HuH-7 (cell line): ENCODE measurements around the gene MARS1.
"Not testable (repeated sequence)": the region's sequence is repeated elsewhere in the genome, so short reads cannot be mapped to it uniquely, and the experiment has no call there.

ENCODE experiments used
- DNase-seq: peaks from one replicate; pipeline ENCODE4 v3.0.0; 2011; ENCODE audit warnings: low spot score

The MARS1 gene

GRCh38 chr12:57495051-57495701 is 7.3 kb downstream of the MARS1 start:
- DNase-seq = not testable (repeated sequence)

GRCh38 chr12:57496822-57497221 is 9.0 kb downstream of the MARS1 start:
- no peak for DNase-seq

GRCh38 chr12:57497223-57498131 is 9.6 kb downstream of the MARS1 start:
- DNase-seq = no peak

GRCh38 chr12:57498132-57498502 is 10.2 kb downstream of the MARS1 start:
- no peak for DNase-seq

- DNase-seq = no peak
Observed at GRCh38 chr12:57498571-57498970, 10.7 kb downstream of the MARS1 start.

GRCh38 chr12:57500213-57500612 is 12.3 kb downstream of the MARS1 start:
- DNase-seq = no peak

GRCh38 chr12:57502311-57502969 is 14.6 kb downstream of the MARS1 start:
- not testable (repeated sequence) for DNase-seq

- not testable (repeated sequence) for DNase-seq
Observed at GRCh38 chr12:57506541-57506940, 18.7 kb downstream of the MARS1 start.

GRCh38 chr12:57507796-57508195 is 19.9 kb downstream of the MARS1 start:
- not testable (repeated sequence) for DNase-seq

- DNase-seq = no peak
Observed at GRCh38 chr12:57511161-57511560, 23.3 kb downstream of the MARS1 start.

- DNase-seq = no peak
Observed at GRCh38 chr12:57511588-57512325, 23.9 kb downstream of the MARS1 start.

- DNase-seq = no peak
Observed at GRCh38 chr12:57512665-57513064, 24.8 kb downstream of the MARS1 start.

- no peak for DNase-seq
Observed at GRCh38 chr12:57513266-57513665, 25.4 kb downstream of the MARS1 start.

GRCh38 chr12:57513677-57514076 is 25.8 kb downstream of the MARS1 start:
- not testable (repeated sequence) for DNase-seq

GRCh38 chr12:57514246-57514645 is 26.4 kb downstream of the MARS1 start:
- not testable (repeated sequence) for DNase-seq

GRCh38 chr12:57514720-57515407 is 27.0 kb downstream of the MARS1 start:
- no peak for DNase-seq

GRCh38 chr12:57515408-57515933 is 27.6 kb downstream of the MARS1 start:
- no peak for DNase-seq

GRCh38 chr12:57515934-57516541 is 28.2 kb downstream of the MARS1 start:
- no peak for DNase-seq

- DNase-seq = no peak
Observed at GRCh38 chr12:57516617-57517153, 28.8 kb downstream of the MARS1 start.

GRCh38 chr12:57517187-57517586 is 29.3 kb downstream of the MARS1 start:
- DNase-seq = no peak
